IMR-90 (cell line): ENCODE data around the gene SAMD11. TPM values are rescaled to one million over a fixed set of nuclear protein-coding genes. Genes with fewer than 3 reads are reported as not detected.

Experiments used
- ATAC-seq: fragments of 200-7000 bp; cut with Tn5 transposase; 2 replicates; pipeline ENCODE4 v1.9.1; 2020; ENCODE audit warnings: low read depth, mild to moderate bottlenecking, moderate library complexity
- BruUV-seq: library from RNA; stranded (reverse); fragments of 400-500 nt; replicated peaks from 2 replicates; lab custom pipeline; 2021; lab: Mats Ljungman, UMichigan
- CTCF ChIA-PET: fragments of 300-600 bp; formaldehyde crosslinking; extraction: SDS; loops from one replicate; lab custom pipeline; 2021; ENCODE audit warnings: antibody characterized with exemption; lab: Yijun Ruan, JAX
- POLR2A ChIA-PET: fragments of 300-600 bp; sonication (Branson Sonifier 250); formaldehyde crosslinking; loops from one replicate; lab custom pipeline; 2022; ENCODE audit warnings: antibody characterized with exemption; ENCODE audit not compliant: unreplicated experiment; lab: Charles Lee
- DNase-seq: peaks from one replicate; pipeline ENCODE4 v3.0.0; 2013
- H2AFZ ChIP-seq: replicated peaks from 2 replicates; pipeline ENCODE3; 2013; ENCODE audit warnings: low read length, mild to moderate bottlenecking; ENCODE audit not compliant: poor library complexity
- H2AK5ac ChIP-seq: 2 replicates; pipeline ENCODE4 v1.6.1; 2013; ENCODE audit warnings: low read depth, low read length, inconsistent platforms
- H2AK9ac ChIP-seq: replicated peaks from 2 replicates; pipeline ENCODE3; 2013; ENCODE audit warnings: mild to moderate bottlenecking, low read depth, low read length, moderate library complexity; ENCODE audit not compliant: poor library complexity
- H2BK120ac ChIP-seq: 2 replicates; pipeline ENCODE4 v1.6.1; 2013; ENCODE audit warnings: low read depth, low read length, inconsistent platforms
- H2BK15ac ChIP-seq: 3 replicates; pipeline ENCODE4 v1.6.1; 2013; ENCODE audit warnings: low read depth, low read length, inconsistent platforms
- H2BK20ac ChIP-seq: 2 replicates; pipeline ENCODE4 v1.6.1; 2013; ENCODE audit warnings: low read depth, mild to moderate bottlenecking, inconsistent platforms, low read length, moderate library complexity
- H2BK5ac ChIP-seq: 2 replicates; pipeline ENCODE4 v1.6.1; 2013; ENCODE audit warnings: mild to moderate bottlenecking, low read depth, low read length, inconsistent platforms; ENCODE audit not compliant: poor library complexity, severe bottlenecking
- H3K14ac ChIP-seq: replicated peaks from 2 replicates; pipeline ENCODE4 v1.6.1; 2013; ENCODE audit warnings: low read depth, low read length, inconsistent platforms
- H3K18ac ChIP-seq: 2 replicates; pipeline ENCODE4 v1.6.1; 2013; ENCODE audit warnings: low read depth, low read length, control low read depth
- H3K23ac ChIP-seq: 2 replicates; pipeline ENCODE4 v1.6.1; 2013; ENCODE audit warnings: low read depth, low read length, inconsistent platforms
- H3K27ac ChIP-seq: 2 replicates; pipeline ENCODE4 v1.5.1; 2013; ENCODE audit warnings: mild to moderate bottlenecking, control low read depth, low read length; ENCODE audit not compliant: insufficient read depth
- H3K27me3 ChIP-seq: 2 replicates; pipeline ENCODE4 v1.6.1; 2013; ENCODE audit warnings: low read length; ENCODE audit not compliant: control insufficient read depth, insufficient read depth
- H3K36me3 ChIP-seq: 2 replicates; pipeline ENCODE4 v1.6.1; 2013; ENCODE audit warnings: low read length, mixed read lengths; ENCODE audit not compliant: control insufficient read depth, insufficient read depth
- H3K4ac ChIP-seq: 2 replicates; pipeline ENCODE4 v1.6.1; 2013; ENCODE audit warnings: low read depth, low read length, inconsistent platforms
- H3K4me1 ChIP-seq: 2 replicates; pipeline ENCODE4 v1.6.1; 2013; ENCODE audit warnings: low read length, mixed read lengths; ENCODE audit not compliant: control insufficient read depth, insufficient read depth
- H3K4me2 ChIP-seq: 2 replicates; pipeline ENCODE4 v1.6.1; 2013; ENCODE audit warnings: low read depth, mild to moderate bottlenecking, control low read depth, low read length, moderate library complexity
- H3K4me3 ChIP-seq: 2 replicates; pipeline ENCODE4 v1.5.1; 2013; ENCODE audit warnings: low read depth, mild to moderate bottlenecking, control low read depth, low read length, moderate library complexity; ENCODE audit not compliant: insufficient read depth
- H3K56ac ChIP-seq: 2 replicates; pipeline ENCODE4 v1.6.1; 2013; ENCODE audit warnings: low read length, inconsistent platforms; ENCODE audit not compliant: insufficient read depth; ENCODE audit errors: extremely low read depth
- H3K79me1 ChIP-seq, 2 experiments: 2 replicates each; pipeline ENCODE4 v1.6.1; 2013; ENCODE audit warnings: low read length in 2 of 2, inconsistent platforms in 1 of 2, low read depth in 1 of 2
- H3K9ac ChIP-seq: 2 replicates; pipeline ENCODE4 v1.6.1; 2013; ENCODE audit warnings: low read depth, low read length, control low read depth
- H3K9me1 ChIP-seq: 2 replicates; pipeline ENCODE4 v1.6.1; 2013; ENCODE audit warnings: low read length, inconsistent platforms; ENCODE audit not compliant: insufficient read depth
- H3K9me3 ChIP-seq: 2 replicates; pipeline ENCODE4 v1.6.1; 2013; ENCODE audit warnings: low read length; ENCODE audit not compliant: control insufficient read depth, insufficient read depth
- H4K20me1 ChIP-seq: 2 replicates; pipeline ENCODE4 v1.6.1; 2013; ENCODE audit warnings: low read length, inconsistent platforms; ENCODE audit not compliant: insufficient read depth
- H4K5ac ChIP-seq: 2 replicates; pipeline ENCODE4 v1.6.1; 2013; ENCODE audit warnings: mild to moderate bottlenecking, low read depth, low read length, control low read depth
- H4K8ac ChIP-seq, 2 experiments: 2 replicates each; pipeline ENCODE4 v1.6.1; 2013; ENCODE audit warnings: low read depth in 2 of 2, low read length in 2 of 2, control low read depth in 1 of 2, inconsistent platforms in 1 of 2
- H4K91ac ChIP-seq: 2 replicates; pipeline ENCODE4 v1.6.1; 2013; ENCODE audit warnings: low read depth, low read length, inconsistent platforms; ENCODE audit not compliant: insufficient read depth
- BHLHE40 ChIP-seq: fragments of 150-350 bp; IDR thresholded peaks from 2 replicates; pipeline ENCODE4 v1.6.1; 2016; ENCODE audit warnings: mild to moderate bottlenecking, low read depth, low read length
- CEBPB ChIP-seq: IDR thresholded peaks from 2 replicates; pipeline ENCODE4 v1.6.1; 2012; ENCODE audit warnings: low read depth, low read length, improper control_type of control experiment
- CHD1 ChIP-seq: IDR thresholded peaks from 2 replicates; pipeline ENCODE4 v1.6.1; 2012; ENCODE audit warnings: low read depth, low read length, improper control_type of control experiment
- CTCF ChIP-seq: conservative IDR thresholded peaks from 2 replicates; pipeline ENCODE4 v1.5.1; 2012; ENCODE audit warnings: mild to moderate bottlenecking, low read depth, low read length, improper control_type of control experiment
- ELK1 ChIP-seq: fragments of 150-350 bp; IDR thresholded peaks from 2 replicates; pipeline ENCODE4 v1.6.1; 2016; ENCODE audit warnings: low read depth, mild to moderate bottlenecking, low read length, moderate library complexity, borderline replicate concordance
- FOS ChIP-seq: fragments of 150-350 bp; IDR thresholded peaks from 2 replicates; pipeline ENCODE4 v1.6.1; 2016; ENCODE audit warnings: low read depth, low read length
- MAFK ChIP-seq: IDR thresholded peaks from 2 replicates; pipeline ENCODE4 v1.6.1; 2012; ENCODE audit warnings: low read depth, low read length, improper control_type of control experiment
- MAZ ChIP-seq: IDR thresholded peaks from 2 replicates; pipeline ENCODE4 v1.6.1; 2012; ENCODE audit warnings: low read depth, mild to moderate bottlenecking, low read length, improper control_type of control experiment, moderate library complexity, borderline replicate concordance
- MXI1 ChIP-seq: IDR thresholded peaks from 2 replicates; pipeline ENCODE4 v1.6.1; 2012; ENCODE audit warnings: low read depth, mild to moderate bottlenecking, low read length, moderate library complexity, borderline replicate concordance
- NFE2L2 ChIP-seq: fragments of 150-350 bp; IDR thresholded peaks from 2 replicates; pipeline ENCODE4 v1.6.1; 2016; ENCODE audit warnings: low read depth, mild to moderate bottlenecking, low read length
- POLR2A ChIP-seq: IDR thresholded peaks from 2 replicates; pipeline ENCODE4 v1.6.1; 2012; ENCODE audit warnings: mild to moderate bottlenecking, low read depth, low read length
- RAD21 ChIP-seq: IDR thresholded peaks from 2 replicates; pipeline ENCODE4 v1.6.1; 2012; ENCODE audit warnings: low read length, improper control_type of control experiment
- RCOR1 ChIP-seq: IDR thresholded peaks from 2 replicates; pipeline ENCODE4 v1.6.1; 2012; ENCODE audit warnings: mild to moderate bottlenecking, low read length, improper control_type of control experiment; ENCODE audit not compliant: insufficient replicate concordance
- SMC3 ChIP-seq: fragments of 150-350 bp; IDR thresholded peaks from 2 replicates; pipeline ENCODE4 v1.6.1; 2016; ENCODE audit warnings: low read depth, mild to moderate bottlenecking, antibody characterized with exemption, low read length, moderate library complexity
- USF2 ChIP-seq: fragments of 150-350 bp; IDR thresholded peaks from 2 replicates; pipeline ENCODE4 v1.6.1; 2017; ENCODE audit warnings: mild to moderate bottlenecking, antibody characterized with exemption, low read length, low read depth
- WGBS, 2 experiments: methylation state at CpG; one replicate each; pipeline versions ENCODE4 v1.1.5 to v1.1.7; 2013; ENCODE audit warnings: missing lambda C conversion rate in 2 of 2; ENCODE audit not compliant: insufficient read length in 1 of 2; ENCODE audit errors: extremely low coverage in 2 of 2; 5-methylcytosine and 5-hydroxymethylcytosine counted together
- dilution Hi-C: fragments of 300-500 bp; cut with HindIII; formaldehyde crosslinking; loops from one replicate; pipeline ENCODE4 v1.14.3; 2018; ENCODE audit warnings: low sequenced_read_pairs; ENCODE audit not compliant: unreplicated experiment
- in situ Hi-C: fragments of 300-500 bp; cut with MboI; formaldehyde crosslinking; loops from 3 replicates; pipeline ENCODE4 v1.14.3; 2019; ENCODE audit warnings: low sequenced_read_pairs, inconsistent platforms, mixed read lengths
- intact Hi-C: fragments of 100-400 bp; cut with micrococcal nuclease; formaldehyde crosslinking; loops from 2 replicates; pipeline ENCODE4 v1.10.0; 2022
- polyA plus RNA-seq, 3 experiments: library from polyadenylated mRNA; depleted of rRNA; stranded (reverse); fragments of >200 nt; gene quantifications; 2 replicates each; pipeline ENCODE4 v1.2.3, GENCODE V29; 2012; ENCODE audit warnings: low replicate concordance in 1 of 3
- total RNA-seq: library from RNA; depleted of rRNA; stranded (reverse); fragments of >200 nt; gene quantifications from 2 replicates; pipeline ENCODE4 v1.2.3, GENCODE V29; 2012

Gene SAMD11
- total and polyA plus RNA-seq, 2 of the 4 experiments (the other 2 are of a cell fraction), result 5.9 to 22.9 TPM

- no TSS peak for BruUV-seq
- no peak overlapping the region; the same call in 1 of the 2 replicates for H2BK120ac ChIP-seq
- H3K4me1 ChIP-seq, result peaks cover 32% of the 10 kb centered on the region
- peaks cover 4% of the 10 kb centered on the region for H4K20me1 ChIP-seq
- H3K56ac ChIP-seq, result no peak overlapping the region
- no peak overlapping the region for H3K4me2 ChIP-seq
- peak overlapping the region; percentile 78 for H2AK9ac ChIP-seq
- H4K91ac ChIP-seq, result peak overlapping the region; percentile 37
- no peak overlapping the region for H3K14ac ChIP-seq
- H3K23ac ChIP-seq, result no peak overlapping the region
- H3K4me3 ChIP-seq, result no peak overlapping the region
- in situ Hi-C loops, result no loop called here
- H3K27me3 ChIP-seq, result no peaks in the 10 kb centered on the region
- WGBS, 2 experiments, result 58% methylated on average over 8 of the region's 15 CpGs; no CpG with 5 or more reads in 1 of the 2 experiments
- no peak overlapping the region for H3K27ac ChIP-seq
- DNase-seq (peak; percentile 28), ATAC-seq (peak; percentile 21; the same call in 1 of the 2 replicates)
- H3K4ac ChIP-seq, result peak overlapping the region; percentile 22; the same call in 1 of the 2 replicates
- H2BK15ac ChIP-seq, result no peak overlapping the region
- no peaks in the 10 kb centered on the region for H3K9me1 ChIP-seq
- H3K79me1 ChIP-seq, result 0 out of 4 replicates have a peak, but pooled peaks cover 0 to 4% of the 10 kb centered on the region in 2 experiments
- H3K36me3 ChIP-seq, result no peaks in the 10 kb centered on the region
- peak overlapping the region; percentile 13; the same call in 1 of the 2 replicates for H2AK5ac ChIP-seq
- H2AFZ ChIP-seq, result peak overlapping the region; percentile 48
- POLR2A ChIA-PET, result no interaction called here
- dilution Hi-C loops, result no loop called here
- no peak overlapping the region for H4K5ac ChIP-seq
- H4K8ac ChIP-seq, result no peak overlapping the region
- H3K18ac ChIP-seq, result no peak overlapping the region
- CTCF ChIA-PET, result interaction anchor here (0.6 to 1.0 kb wide), 3 partner anchors 14 to 33 kb away, joined by 3 to 4 read pairs (median 4); no protein-coding TSS in a partner anchor
- H2BK20ac ChIP-seq, result no peak overlapping the region
- intact Hi-C loops, result loop anchor here (1.0 kb wide), 1 partner anchor 34 kb away; no protein-coding TSS in a partner anchor
- H3K9ac ChIP-seq, result no peak overlapping the region
- H3K9me3 ChIP-seq, result no peaks in the 10 kb centered on the region
- H2BK5ac ChIP-seq, result no peak overlapping the region
- peak; percentile 61 for TF ChIP-seq FOS
- no peak for TF ChIP-seq ELK1
- TF ChIP-seq RAD21, result peak; percentile 49
- TF ChIP-seq USF2, result peak; percentile 53; the same call in 1 of the 2 replicates
- TF ChIP-seq CHD1, result no peak
- TF ChIP-seq MXI1, result no peak
- TF ChIP-seq NFE2L2, result no peak
- TF ChIP-seq CEBPB, result no peak
- no peak for TF ChIP-seq MAFK
- TF ChIP-seq BHLHE40, result peak; percentile 64
- TF ChIP-seq RCOR1, result no peak
- TF ChIP-seq POLR2A, result no peak
- no peak for TF ChIP-seq MAZ
- TF ChIP-seq SMC3, result peak; percentile 67
- TF ChIP-seq CTCF, result peak; percentile 69
Measured at GRCh38 chr1:938088-938683, 14.5 kb downstream of the SAMD11 start.
